Cortex of kidney (tissue), 1 donor: ENCODE results near the gene DSEL.

Source experiments
- DNase-seq: peaks from one replicate; lab custom pipeline; 2025; lab: John Stamatoyannopoulos, UW

DSEL gene

DNA sequence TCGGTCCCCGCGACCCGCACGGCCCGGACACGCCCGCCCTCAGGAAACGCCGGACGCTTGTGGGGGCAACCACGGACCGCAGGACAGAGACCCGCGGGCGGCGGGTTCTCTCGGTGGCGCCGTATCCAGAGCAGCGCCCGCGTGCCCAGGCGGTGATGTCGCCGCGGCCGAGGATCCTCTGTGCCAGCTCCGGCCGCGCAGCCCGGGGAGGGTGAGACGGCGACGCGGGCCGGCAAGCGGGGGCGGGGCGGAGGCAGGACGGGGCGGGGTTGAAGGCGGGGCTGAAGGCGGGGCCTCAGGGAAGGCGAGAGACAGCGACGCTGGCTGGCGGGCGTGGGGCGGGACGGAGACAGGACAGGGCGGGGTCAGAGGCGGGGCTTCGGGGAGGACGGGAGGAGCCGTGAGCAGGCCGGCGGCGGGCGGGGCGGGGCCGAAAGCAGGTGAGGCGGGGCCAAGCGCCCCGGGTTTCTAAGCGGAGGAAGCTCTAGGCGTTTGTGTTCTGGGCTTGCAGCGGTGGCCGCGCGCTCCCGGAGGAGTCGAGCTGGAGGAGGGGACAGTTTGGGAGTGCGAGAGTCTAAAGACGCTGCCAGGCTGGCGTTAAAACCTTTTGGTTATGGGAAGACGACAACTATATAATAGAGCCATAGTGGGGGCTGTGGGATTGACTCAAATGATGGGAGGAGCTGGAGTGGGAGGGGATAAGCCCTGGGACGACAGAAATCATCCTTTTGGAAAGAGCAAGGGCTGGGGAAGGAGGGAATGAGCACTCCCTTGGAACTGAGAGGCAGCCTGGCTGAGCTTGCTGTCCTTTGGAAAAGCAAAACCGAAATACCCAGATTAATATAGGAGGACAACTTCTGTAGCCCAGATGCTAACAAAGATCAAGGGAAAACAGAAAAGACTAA is at the start of gene DSEL:
TSS of gene DSEL (minus strand) at position 182 of the 905 bp plus-strand sequence. CDS start 2,112 bp downstream, outside the sequence.
- peak; percentile 41 for DNase-seq

DNA sequence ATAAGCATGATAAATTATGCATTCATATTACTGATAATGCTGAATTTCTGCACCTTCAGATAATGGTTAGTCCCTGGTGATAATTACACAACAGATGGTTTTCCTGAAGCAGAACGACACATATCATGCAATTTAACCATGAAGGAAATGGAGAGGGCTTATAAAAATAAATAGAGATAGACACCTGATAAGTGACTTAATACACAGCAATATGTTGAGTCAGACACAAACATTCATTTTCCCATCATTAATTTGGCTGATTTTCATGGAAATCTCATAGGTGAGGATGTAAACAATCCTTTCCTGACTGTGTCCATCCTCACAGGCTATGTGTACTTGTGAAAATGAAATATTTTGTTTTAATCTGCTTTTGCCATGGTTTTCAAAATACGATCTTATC is 36.9 kb upstream of the DSEL start:
- no peak for DNase-seq

- no peak for DNase-seq
Observed at GRCh38 chr18:67550872-67551520, 34.5 kb upstream of the DSEL start.

DNA sequence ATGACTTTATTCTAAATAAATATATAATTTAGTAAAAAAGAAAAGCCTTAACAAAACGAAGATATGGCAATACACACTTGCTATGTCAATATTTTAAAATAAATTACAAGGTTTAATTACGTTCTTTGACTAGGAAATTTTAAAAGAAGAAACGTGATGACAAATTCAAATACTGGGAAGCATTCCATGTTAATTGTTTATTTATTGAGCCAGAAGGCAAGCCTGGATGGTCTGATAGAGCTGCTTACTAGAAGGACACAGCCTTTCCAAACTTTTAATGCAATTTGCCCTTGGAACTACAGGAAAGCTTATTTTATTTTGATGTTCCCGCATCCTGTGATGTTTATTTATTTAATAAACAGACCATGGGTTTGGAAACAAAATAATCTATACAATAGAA is 33.4 kb upstream of the DSEL start:
- DNase-seq, result no peak

- DNase-seq, result no peak
Observed at GRCh38 chr18:67545681-67546080, 29.2 kb upstream of the DSEL start.

GRCh38 chr18:67540559-67540958 is 24.0 kb upstream of the DSEL start:
- no peak for DNase-seq

DNA sequence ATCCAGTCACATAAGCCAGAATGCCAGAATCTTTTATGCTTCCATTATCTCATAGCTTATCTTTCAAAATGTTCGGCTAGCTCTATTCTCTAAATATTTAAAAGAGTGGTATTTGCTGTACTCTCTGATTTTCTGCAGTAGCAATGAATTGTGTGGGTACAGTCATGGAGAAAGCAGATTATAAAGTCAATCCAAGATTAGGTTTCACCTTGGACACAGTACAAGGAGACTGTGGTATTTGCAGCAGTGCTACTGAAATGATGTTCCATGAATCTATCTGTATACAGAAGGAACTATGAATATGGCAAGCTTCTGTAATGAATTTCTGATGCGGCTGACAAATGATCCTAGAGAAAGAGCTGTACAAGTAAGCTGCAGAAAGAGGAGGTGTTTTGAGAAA is 15.4 kb upstream of the DSEL start:
- DNase-seq, result no peak

DNA sequence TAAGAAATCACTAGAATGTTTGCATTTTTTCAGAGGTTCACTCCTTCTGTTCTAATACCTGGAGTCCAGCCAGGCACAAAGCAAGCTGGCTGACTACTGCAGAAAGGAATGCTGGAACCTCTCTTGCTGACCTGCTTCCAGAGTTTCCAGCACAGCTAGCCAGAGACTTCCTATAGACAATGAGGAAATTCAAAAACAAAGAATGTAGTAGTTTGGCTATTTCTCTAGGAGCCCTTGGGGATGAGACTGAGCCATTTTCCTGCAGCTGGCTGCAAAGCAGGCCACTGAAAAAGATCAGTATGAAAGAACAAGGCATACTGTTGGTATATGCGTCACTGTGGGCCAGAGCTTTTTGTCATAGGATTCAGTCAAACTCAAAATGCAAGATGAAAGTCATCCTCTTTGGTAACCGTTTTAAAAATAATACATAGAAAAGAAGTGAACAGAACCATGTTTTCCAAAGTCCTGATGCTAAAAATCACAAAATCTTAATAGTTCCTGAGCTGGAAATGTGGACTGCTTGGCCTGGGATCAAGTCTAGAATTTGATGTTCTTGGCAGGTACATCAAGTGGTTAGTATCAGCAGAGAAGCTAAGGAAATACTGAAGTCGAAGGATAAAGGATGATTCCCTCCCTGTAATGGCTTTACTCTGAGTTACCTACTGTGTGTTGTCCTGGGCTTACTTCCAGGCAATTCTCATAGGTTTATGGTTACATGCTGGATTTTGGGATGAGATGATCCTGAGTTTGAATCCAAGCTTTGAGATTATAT is 9.0 kb upstream of the DSEL start:
- no peak for DNase-seq

- DNase-seq, result no peak
Observed at GRCh38 chr18:67520351-67520921, 3.9 kb upstream of the DSEL start.

- DNase-seq, result no peak
Observed at GRCh38 chr18:67519592-67519991, 3.1 kb upstream of the DSEL start.

DNA sequence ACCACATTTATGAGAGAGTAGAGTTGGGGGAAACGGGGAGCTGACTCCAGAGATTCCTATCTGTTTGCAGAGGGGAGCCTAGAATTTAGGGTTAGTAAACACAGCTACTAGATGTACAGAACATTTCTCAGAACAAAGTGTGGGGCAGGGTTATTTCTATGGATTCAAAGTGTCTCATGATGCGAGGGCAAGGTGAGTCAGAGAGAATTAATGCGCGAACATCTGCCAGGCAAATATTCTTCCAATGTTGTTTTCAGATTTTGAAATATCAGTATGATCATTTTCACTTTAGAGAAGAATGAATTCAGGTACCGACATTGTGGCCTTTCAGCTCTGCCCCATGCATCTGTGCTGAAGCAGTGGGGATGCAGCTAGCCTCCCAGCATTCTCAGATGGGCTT is 2.0 kb upstream of the DSEL start:
- no peak for DNase-seq

GRCh38 chr18:67517444-67517765 is 885 bp upstream of the DSEL start:
- DNase-seq, result no peak

GRCh38 chr18:67515942-67516538 is 480 bp downstream of the DSEL start:
- DNase-seq, result peak; percentile 54

DNA sequence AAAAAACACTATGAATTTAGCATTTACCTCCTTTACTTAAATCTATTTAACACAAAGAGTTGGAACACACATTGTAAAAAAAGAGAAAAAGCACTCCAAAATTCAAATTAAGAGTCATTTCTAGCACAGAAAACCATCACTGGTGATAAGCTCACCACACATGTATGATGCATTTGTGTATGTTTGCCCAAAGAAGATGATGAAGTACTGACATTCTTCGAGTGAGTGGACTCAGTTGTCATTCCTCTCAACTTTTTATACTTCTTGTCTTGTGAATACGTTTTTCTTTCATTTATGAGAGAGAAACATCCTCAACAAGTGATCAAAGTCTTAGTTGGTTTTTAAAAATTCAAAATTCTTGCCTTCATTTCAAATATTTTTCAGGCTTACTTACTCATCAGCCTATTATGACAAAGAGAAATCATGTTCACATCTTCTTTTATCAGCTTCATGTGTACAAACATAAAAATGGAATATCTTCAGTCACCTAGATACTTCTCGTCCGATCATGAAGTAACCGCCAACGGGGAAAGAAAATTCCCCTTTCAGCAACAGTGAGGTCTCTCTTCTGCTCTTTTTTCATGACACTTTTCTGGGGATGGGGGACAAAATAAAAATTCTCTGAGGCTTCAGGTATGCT is 1.5 kb downstream of the DSEL start:
- no peak for DNase-seq

GRCh38 chr18:67514465-67514864 is 2.1 kb downstream of the DSEL start:
- no peak for DNase-seq

DNA sequence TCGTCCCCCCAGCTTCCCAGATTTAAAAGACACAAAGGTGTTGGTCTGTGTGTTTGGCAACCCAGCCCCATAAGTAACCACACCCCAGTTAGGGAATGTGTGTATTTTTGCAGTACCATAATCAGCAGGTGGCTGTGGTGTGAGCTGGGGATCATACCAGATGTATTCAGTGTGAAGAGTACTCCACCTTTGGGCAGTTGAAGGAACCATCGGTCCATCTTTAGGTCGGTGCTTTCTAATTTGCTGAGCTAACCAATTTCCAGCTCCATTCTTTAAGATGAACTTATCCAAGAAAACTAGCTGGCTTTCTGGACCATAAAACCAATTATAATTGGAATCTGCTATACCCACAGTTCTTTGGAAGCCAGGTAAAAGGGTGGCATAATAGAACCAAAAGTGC is 3.2 kb downstream of the DSEL start:
- no peak for DNase-seq

GRCh38 chr18:67511840-67512239 is 4.7 kb downstream of the DSEL start:
- no peak for DNase-seq

DNA sequence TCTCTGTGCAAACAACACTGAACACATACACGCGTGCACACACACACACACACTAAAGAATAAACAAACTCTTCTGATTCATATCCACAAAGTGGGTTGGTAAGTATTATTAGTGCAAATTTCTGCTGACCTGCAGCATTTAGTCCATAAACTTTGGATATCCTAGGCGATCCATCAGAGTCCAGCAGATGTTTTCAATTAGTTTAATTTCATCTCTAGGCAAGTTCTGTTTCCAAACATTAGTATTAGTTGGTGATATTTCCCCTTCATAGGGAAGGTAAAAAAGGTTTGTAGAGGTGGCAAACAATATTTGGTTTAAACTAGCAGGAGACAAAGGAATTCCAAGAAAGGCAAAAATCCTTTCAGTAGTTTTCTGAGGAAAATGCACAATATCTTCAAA is 5.7 kb downstream of the DSEL start:
- DNase-seq, result no peak

GRCh38 chr18:67509741-67510391 is 6.7 kb downstream of the DSEL start:
- no peak for DNase-seq

DNA sequence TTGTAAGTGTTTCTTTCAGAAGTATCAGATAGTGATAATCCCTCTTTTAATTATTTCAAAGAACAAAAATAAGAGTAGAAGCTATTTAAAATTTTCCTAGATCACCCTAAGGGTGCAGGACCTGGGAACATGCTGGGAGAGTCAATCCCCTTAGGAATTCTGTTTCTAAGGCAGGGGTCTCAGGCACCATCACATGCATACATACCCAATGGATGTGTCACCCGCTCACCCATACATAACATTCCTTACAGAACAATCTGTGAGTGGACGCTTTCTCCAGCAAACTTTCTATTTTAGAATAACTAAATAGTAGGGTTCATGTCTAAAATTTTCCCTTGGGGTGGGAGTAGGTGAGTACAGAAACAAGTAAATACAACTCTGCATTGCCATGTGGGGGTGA is 8.4 kb downstream of the DSEL start:
- no peak for DNase-seq

DNA sequence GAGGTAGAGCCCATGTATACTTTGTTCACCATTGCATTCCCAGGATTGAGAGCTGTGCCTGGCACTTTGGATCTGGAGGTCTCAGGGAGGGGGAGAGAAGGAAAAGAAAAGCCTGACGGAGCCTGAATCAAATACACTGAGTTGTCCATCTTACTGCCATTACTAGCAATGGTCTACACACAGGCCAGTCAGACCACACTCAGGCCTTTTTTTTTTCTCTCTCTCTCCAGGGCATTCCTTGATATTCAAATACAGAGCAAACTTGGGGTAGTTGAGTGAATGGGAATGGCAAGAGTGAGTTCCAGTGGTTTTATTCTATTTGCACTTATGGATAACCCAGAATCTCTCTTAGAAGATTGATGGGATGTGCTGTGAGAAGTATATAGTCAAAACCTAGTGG is 11.8 kb downstream of the DSEL start:
- no peak for DNase-seq
